Caco-2 (cell line): ENCODE measurements around the gene NES. TPM values are rescaled to one million over a fixed set of nuclear protein-coding genes. Genes with fewer than 3 reads are reported as not detected.
"Not testable (repeated sequence)": the region's sequence is repeated elsewhere in the genome, so short reads cannot be mapped to it uniquely, and the experiment has no call there.

ENCODE experiments used
- BruUV-seq: library from RNA; stranded (reverse); fragments of 400-500 nt; replicated peaks from 2 replicates; lab custom pipeline; 2021; lab: Mats Ljungman, UMichigan
- CTCF ChIA-PET: fragments of 300-600 bp; sonication (Branson Sonifier 250); formaldehyde crosslinking; loops from one replicate; lab custom pipeline; 2022; ENCODE audit warnings: antibody characterized with exemption; lab: Charles Lee
- POLR2A ChIA-PET: fragments of 300-600 bp; sonication (Branson Sonifier 250); formaldehyde crosslinking; loops from one replicate; lab custom pipeline; 2022; ENCODE audit warnings: antibody characterized with exemption; lab: Charles Lee
- DNase-seq, 2 experiments: peaks; one replicate each; pipeline versions ENCODE4 v3.0.0 to v3.0.0-alpha.2; 2020 to 2022
- H3K27me3 ChIP-seq: replicated peaks from 2 replicates; pipeline ENCODE4 v1.6.0; 2011; ENCODE audit warnings: low read length; ENCODE audit not compliant: control insufficient read depth, insufficient read depth
- H3K36me3 ChIP-seq: 2 replicates; pipeline ENCODE4 v1.5.1; 2011; ENCODE audit warnings: low read length; ENCODE audit not compliant: control insufficient read depth, insufficient read depth
- H3K4me1 ChIP-seq: fragments of 250-450 bp; sonication (Bioruptor Pico); 2 replicates; pipeline ENCODE4 v1.5.1; 2020; ENCODE audit warnings: mild to moderate bottlenecking
- H3K4me3 ChIP-seq: 2 replicates; pipeline ENCODE4 v1.5.1; 2011; ENCODE audit warnings: low read depth, mild to moderate bottlenecking, control low read depth, low read length
- H3K9me3 ChIP-seq: fragments of 250-450 bp; sonication (Bioruptor Pico); 2 replicates; pipeline ENCODE4 v1.5.1; 2020; ENCODE audit warnings: mild to moderate bottlenecking, moderate library complexity
- H3K27ac Mint-ChIP-seq: one replicate; pipeline ENCODE4 v1.8.0; 2022; ENCODE audit warnings: mixed read lengths; ENCODE audit not compliant: unreplicated experiment
- H3K27me3 Mint-ChIP-seq: one replicate; pipeline ENCODE4 v1.8.0; 2022; ENCODE audit warnings: mixed read lengths; ENCODE audit not compliant: insufficient read depth, unreplicated experiment
- H3K36me3 Mint-ChIP-seq: one replicate; pipeline ENCODE4 v1.8.0; 2022; ENCODE audit warnings: mild to moderate bottlenecking, mixed read lengths; ENCODE audit not compliant: insufficient read depth, unreplicated experiment
- H3K4me1 Mint-ChIP-seq: one replicate; pipeline ENCODE4 v1.8.0; 2022; ENCODE audit warnings: low read depth, mixed read lengths; ENCODE audit not compliant: unreplicated experiment
- H3K4me3 Mint-ChIP-seq: one replicate; pipeline ENCODE4 v1.8.0; 2022; ENCODE audit warnings: mild to moderate bottlenecking, moderate library complexity, mixed read lengths; ENCODE audit not compliant: unreplicated experiment
- H3K9me3 Mint-ChIP-seq: one replicate; pipeline ENCODE4 v1.8.0; 2022; ENCODE audit warnings: mixed read lengths; ENCODE audit not compliant: unreplicated experiment
- CTCF ChIP-seq, 2 experiments: fragments of 200-600 bp in 1 of 2; IDR thresholded peaks; 1 replicate in 1 of 2; 2 replicates in 1 of 2; pipeline versions ENCODE4 v1.5.1 to v1.8.0; 2011 to 2022; ENCODE audit warnings: antibody characterized with exemption in 1 of 2, control low read depth in 1 of 2, inconsistent platforms in 1 of 2, low read depth in 1 of 2, low read length in 1 of 2, mild to moderate bottlenecking in 1 of 2, moderate library complexity in 1 of 2; ENCODE audit not compliant: insufficient read depth in 1 of 2, severe bottlenecking in 1 of 2, unreplicated experiment in 1 of 2
- intact Hi-C: fragments of 100-400 bp; cut with micrococcal nuclease; formaldehyde crosslinking; loops from one replicate; pipeline ENCODE4 v1.10.0; 2022; ENCODE audit not compliant: unreplicated experiment
- total RNA-seq: library from RNA; stranded (reverse); gene quantifications from 2 replicates; pipeline ENCODE4 v1.2.3, GENCODE V29; 2022

The NES gene
- total RNA-seq, 1 experiment from 2014 or later = 18.0 TPM

GRCh38 chr1:156639601-156640101 lies 37.6 kb downstream of the NES start:
- Histone ChIP-seq H3K36me3 (no peaks in the 10 kb centered on the region), H3K9me3 (no peaks in the 10 kb centered on the region), H3K27me3 (no peaks in the 10 kb centered on the region), H3K4me1 (no peaks in the 10 kb centered on the region), H3K4me3 (no peak overlapping the region)
- no peaks in the 10 kb centered on the region for H3K4me1 Mint-ChIP-seq
- no peak overlapping the region for H3K27ac Mint-ChIP-seq
- BruUV-seq = no TSS peak
- ChIA-PET CTCF (interaction anchor here (0.6 kb wide), 1 partner anchor 12 kb away, joined by 4 read pairs; no protein-coding TSS in a partner anchor), POLR2A (no interaction called here)
- H3K27me3 Mint-ChIP-seq = peaks cover 11% of the 10 kb centered on the region
- no peak for DNase-seq
- intact Hi-C loops = no loop called here
- no peaks in the 10 kb centered on the region for H3K9me3 Mint-ChIP-seq
- H3K36me3 Mint-ChIP-seq = no peaks in the 10 kb centered on the region
- H3K4me3 Mint-ChIP-seq = no peak overlapping the region
- TF ChIP-seq CTCF (IDR thresholded peaks at IDR 0.05; ENCODE audit: insufficient read depth in 1 of 2, low read depth in 1 of 2, low read length in 1 of 2, severe bottlenecking in 1 of 2, unreplicated experiment in 1 of 2) = no peak

- TF ChIP-seq CTCF (IDR thresholded peaks at IDR 0.05; ENCODE audit: insufficient read depth in 1 of 2, low read depth in 1 of 2, low read length in 1 of 2, severe bottlenecking in 1 of 2, unreplicated experiment in 1 of 2) = no peak
- DNase-seq = no peak
These were observed 38.8 kb downstream of the NES start for GRCh38 chr1:156638189-156638985.

GRCh38 chr1:156632355-156632754 lies 44.9 kb downstream of the NES start:
- ChIA-PET POLR2A (interaction anchor here (0.6 kb wide), 2 partner anchors 97 to 1294 kb away, joined by 3 to 6 read pairs; no protein-coding TSS in a partner anchor), CTCF (no interaction called here)
- Mint-ChIP-seq H3K4me3 (no peak overlapping the region), H3K36me3 (no peaks in the 10 kb centered on the region), H3K9me3 (no peaks in the 10 kb centered on the region), H3K27me3 (peaks cover 12% of the 10 kb centered on the region), H3K27ac (no peak overlapping the region), H3K4me1 (no peaks in the 10 kb centered on the region)
- H3K36me3 ChIP-seq = no peaks in the 10 kb centered on the region
- DNase-seq = no peak
- no TSS peak for BruUV-seq
- H3K27me3 ChIP-seq = no peaks in the 10 kb centered on the region; the same call in 1 of the 2 replicates
- no peaks in the 10 kb centered on the region for H3K9me3 ChIP-seq
- H3K4me3 ChIP-seq = no peak overlapping the region
- H3K4me1 ChIP-seq = no peaks in the 10 kb centered on the region
- no peak for TF ChIP-seq CTCF (IDR thresholded peaks at IDR 0.05; ENCODE audit: insufficient read depth in 1 of 2, low read depth in 1 of 2, low read length in 1 of 2, severe bottlenecking in 1 of 2, unreplicated experiment in 1 of 2)
- intact Hi-C loops = no loop called here

More at GRCh38 chr1:156638189-156638985, 38.8 kb downstream of the NES start:
- no TSS peak for BruUV-seq
- Mint-ChIP-seq H3K4me3 (no peak overlapping the region), H3K36me3 (no peaks in the 10 kb centered on the region), H3K27me3 (peaks cover 10% of the 10 kb centered on the region), H3K4me1 (no peaks in the 10 kb centered on the region), H3K9me3 (no peaks in the 10 kb centered on the region), H3K27ac (no peak overlapping the region)
- intact Hi-C loops = no loop called here
- CTCF ChIA-PET = no interaction called here
- POLR2A ChIA-PET = no interaction called here
- no peaks in the 10 kb centered on the region for H3K9me3 ChIP-seq
- no peaks in the 10 kb centered on the region for H3K4me1 ChIP-seq
- H3K4me3 ChIP-seq = no peak overlapping the region
- no peaks in the 10 kb centered on the region for H3K36me3 ChIP-seq
- no peaks in the 10 kb centered on the region; the same call in 1 of the 2 replicates for H3K27me3 ChIP-seq

- H3K4me3 ChIP-seq, H3K9me3 ChIP-seq, H3K27me3 Mint-ChIP-seq, H3K4me1 ChIP-seq, H3K36me3 ChIP-seq, BruUV-seq, H3K27ac Mint-ChIP-seq, H3K4me3 Mint-ChIP-seq, H3K4me1 Mint-ChIP-seq, H3K36me3 Mint-ChIP-seq, DNase-seq, intact Hi-C loops, H3K9me3 Mint-ChIP-seq, H3K27me3 ChIP-seq, POLR2A ChIA-PET: not testable (repeated sequence)
- CTCF ChIA-PET = interaction anchor here (0.7 to 1.5 kb wide), 3 partner anchors 30 to 407 kb away, joined by 5 to 7 read pairs (median 5); no protein-coding TSS in a partner anchor
These were observed 46.1 kb downstream of the NES start for GRCh38 chr1:156631152-156631551.
